CD4-positive, alpha-beta T cell treated with Interleukin-6 for 4 hours (primary cell): ENCODE data around the gene UBAP2.

Experiments used
- DNase-seq: peaks from one replicate; pipeline ENCODE4 v3.0.0-alpha.2; 2020; ENCODE audit warnings: mixed read lengths

Gene UBAP2, protein sequence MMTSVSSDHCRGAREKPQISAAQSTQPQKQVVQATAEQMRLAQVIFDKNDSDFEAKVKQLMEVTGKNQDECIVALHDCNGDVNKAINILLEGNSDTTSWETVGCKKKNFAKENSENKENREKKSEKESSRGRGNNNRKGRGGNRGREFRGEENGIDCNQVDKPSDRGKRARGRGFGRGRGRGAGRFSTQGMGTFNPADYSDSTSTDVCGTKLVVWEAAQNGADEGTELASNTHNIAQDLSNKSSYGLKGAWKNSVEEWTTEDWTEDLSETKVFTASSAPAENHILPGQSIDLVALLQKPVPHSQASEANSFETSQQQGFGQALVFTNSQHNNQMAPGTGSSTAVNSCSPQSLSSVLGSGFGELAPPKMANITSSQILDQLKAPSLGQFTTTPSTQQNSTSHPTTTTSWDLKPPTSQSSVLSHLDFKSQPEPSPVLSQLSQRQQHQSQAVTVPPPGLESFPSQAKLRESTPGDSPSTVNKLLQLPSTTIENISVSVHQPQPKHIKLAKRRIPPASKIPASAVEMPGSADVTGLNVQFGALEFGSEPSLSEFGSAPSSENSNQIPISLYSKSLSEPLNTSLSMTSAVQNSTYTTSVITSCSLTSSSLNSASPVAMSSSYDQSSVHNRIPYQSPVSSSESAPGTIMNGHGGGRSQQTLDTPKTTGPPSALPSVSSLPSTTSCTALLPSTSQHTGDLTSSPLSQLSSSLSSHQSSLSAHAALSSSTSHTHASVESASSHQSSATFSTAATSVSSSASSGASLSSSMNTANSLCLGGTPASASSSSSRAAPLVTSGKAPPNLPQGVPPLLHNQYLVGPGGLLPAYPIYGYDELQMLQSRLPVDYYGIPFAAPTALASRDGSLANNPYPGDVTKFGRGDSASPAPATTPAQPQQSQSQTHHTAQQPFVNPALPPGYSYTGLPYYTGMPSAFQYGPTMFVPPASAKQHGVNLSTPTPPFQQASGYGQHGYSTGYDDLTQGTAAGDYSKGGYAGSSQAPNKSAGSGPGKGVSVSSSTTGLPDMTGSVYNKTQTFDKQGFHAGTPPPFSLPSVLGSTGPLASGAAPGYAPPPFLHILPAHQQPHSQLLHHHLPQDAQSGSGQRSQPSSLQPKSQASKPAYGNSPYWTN

DNA sequence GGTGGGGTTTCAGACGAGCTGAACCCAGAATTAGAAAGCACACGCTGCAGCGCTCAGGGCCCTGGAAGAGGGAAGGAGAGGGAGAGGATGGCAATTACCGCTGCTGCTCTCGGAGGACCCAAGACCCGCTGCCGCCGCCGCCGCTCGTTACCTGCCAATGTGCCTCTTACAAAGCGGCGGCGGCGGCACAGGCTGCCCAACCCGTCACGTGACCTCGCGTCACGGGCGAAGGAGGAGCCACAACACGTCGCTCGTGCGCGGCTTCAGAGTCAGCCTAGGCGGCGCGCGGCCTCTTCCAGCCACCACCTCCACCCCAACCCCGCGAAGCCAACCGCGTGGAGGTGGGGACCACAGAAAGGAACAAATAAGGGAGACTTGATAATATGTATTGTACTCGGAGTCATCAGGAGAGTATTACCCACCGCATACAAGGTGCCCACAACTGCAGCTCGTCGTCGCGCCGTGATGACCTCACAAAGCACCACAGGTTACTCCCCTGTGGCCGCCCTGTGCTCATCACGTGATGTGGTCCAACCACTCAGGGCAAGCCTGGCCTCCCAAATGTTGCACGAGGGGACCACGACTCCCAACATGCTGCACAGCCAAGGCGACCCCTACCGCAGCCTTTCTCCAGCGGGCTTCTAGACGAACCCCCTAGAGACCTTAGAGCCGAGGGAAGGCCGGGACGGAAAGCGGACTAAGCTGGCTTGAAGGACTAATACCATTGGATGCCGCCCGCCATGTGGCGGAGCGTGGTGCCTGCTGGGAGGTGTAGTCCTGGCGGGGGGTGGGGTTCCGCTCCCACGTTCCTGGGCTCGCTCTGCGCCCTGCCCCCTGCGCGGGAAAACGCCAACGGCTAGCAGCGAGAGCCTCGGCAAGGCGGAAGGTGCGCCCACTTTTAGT lies at the start of gene UBAP2:
Gene UBAP2, minus strand, starts transcription at position 161 of the 903 bp plus-strand sequence. CDS start 31,739 bp downstream, outside the sequence.
- DNase-seq, result peak; percentile 97

DNA sequence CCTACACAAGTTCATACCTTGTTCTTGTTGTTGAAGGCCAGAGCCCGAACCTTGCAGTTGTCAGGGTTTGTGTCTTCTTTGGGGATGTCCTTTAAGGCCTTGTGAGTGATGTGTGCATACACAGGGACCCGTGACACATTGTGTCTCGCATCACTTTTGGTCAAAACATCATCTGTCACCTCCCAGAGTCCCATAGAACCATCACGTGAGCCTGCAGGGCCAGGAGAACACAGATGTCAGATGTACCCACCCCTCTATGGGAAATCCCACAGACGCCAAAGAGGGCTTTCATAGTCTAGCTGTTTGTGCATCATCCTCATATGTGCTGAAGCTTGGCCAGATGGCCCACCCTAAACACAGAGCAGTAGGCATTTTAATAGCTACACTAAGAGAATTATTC lies 49.6 kb upstream of the UBAP2 start:
- no peak for DNase-seq

DNA sequence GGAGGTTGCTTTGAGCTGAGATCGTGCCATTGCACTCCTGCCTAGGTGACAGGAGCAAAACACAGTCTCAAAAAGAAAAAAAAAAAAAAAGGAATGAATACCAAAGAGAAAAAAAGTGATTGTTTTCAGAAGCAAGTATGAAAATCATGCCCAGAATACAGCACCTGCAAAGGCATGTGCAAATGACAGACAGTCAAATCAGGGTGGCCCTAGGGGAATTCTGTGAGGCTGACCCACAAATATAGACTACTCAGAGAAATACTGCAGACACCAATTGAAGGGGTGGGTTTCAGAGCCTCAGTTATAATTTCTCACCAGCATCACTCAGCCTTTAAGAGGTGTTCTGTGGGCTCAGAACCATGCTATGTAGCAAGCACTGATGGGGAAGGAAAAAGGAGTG lies 49.2 kb upstream of the UBAP2 start:
- no peak for DNase-seq

DNA sequence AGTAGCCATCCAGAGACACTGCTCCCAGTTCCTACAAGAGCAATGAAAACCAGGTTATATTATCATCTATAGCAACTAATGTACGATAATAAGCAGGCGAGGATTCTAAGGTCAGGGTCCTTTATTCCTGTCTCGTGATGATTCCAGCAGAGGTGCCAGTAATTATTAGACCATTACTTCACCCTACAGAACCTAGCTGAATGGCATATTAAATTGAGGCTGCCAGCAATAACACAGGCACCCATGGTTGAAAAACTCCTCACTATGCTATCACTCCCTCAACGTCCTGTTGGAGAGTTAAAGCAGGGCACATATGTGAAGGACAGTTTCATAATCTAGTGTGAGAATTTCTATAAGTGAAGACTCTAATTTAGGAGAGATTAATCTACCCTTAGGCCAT lies 48.1 kb upstream of the UBAP2 start:
- no peak for DNase-seq

DNA sequence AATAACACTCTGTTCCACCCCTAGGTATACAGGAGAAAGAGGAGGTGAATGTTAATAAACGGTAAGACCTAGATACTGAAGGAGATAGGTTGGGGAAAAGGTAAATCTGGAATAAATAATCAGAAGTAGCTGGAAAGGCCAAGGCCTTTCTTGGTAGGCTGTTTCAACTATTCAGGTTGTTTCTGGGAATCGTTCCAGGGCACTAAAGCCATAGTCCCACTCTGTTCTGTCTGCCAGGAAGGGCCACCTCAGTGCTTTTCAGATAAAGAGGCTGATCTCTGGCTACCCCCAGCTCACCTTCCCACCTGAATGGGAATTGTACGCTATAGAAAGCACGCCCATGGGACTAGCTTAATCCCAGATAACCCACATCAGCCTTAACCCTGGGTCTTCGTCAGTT lies 44.9 kb upstream of the UBAP2 start:
- DNase-seq, result no peak

DNA sequence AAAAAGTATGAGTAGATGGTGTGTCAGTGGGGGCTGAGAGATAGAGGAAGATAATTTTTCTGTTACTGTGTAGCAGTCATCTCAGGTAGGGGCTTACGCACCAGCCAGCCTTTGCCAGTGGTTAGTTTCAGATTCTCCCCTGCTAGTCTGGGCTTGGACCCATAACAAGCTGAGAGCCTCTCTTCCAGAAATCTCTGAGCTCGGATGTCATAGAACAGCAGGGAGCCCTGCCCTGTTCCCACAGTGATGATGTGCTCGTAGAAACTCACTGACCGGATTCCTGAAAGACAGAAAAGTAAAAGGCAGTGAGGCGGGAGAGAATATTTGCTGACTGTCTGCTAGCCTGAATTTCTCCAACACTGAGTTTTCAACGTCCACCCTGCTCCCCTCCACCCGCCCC lies 40.6 kb upstream of the UBAP2 start:
- no peak for DNase-seq

DNA sequence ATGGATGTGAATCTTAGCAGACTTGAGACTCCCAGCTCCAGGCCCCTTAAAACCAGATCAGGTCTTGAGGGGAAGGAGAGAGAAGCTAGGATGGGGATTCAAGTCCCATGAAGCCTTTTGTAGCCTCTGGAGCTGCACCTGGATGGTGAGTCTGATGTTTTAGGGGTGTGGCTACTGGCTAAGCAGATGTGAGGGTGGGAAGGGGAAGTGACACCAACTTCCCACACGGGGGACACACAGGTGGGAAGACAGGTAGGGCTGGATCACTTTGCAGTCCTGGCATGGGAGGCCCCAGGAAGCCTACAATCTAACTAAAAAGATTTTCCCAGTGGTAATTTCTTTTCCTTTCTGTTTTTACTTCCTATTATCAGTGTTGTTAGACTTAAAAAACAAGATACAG lies 38.7 kb upstream of the UBAP2 start:
- no peak for DNase-seq

DNA sequence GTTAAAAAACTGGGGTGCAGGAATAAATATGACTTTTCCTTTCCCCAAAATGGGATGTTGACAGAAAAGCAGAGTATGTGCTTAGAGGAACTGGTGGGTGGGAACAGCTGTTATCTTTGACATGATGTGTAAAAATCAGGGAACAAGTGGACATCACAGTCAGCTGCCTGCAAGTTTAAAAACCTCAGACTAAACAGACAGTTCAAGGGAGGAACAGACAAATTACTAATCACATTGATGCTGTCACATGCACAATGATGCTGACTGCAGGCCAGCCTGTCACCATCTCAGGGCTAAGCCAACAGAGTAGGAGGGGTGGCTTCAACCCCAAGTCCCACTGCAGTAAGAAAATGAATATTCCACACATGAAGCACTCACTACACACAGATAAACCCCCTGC lies 38.2 kb upstream of the UBAP2 start:
- DNase-seq, result no peak

DNA sequence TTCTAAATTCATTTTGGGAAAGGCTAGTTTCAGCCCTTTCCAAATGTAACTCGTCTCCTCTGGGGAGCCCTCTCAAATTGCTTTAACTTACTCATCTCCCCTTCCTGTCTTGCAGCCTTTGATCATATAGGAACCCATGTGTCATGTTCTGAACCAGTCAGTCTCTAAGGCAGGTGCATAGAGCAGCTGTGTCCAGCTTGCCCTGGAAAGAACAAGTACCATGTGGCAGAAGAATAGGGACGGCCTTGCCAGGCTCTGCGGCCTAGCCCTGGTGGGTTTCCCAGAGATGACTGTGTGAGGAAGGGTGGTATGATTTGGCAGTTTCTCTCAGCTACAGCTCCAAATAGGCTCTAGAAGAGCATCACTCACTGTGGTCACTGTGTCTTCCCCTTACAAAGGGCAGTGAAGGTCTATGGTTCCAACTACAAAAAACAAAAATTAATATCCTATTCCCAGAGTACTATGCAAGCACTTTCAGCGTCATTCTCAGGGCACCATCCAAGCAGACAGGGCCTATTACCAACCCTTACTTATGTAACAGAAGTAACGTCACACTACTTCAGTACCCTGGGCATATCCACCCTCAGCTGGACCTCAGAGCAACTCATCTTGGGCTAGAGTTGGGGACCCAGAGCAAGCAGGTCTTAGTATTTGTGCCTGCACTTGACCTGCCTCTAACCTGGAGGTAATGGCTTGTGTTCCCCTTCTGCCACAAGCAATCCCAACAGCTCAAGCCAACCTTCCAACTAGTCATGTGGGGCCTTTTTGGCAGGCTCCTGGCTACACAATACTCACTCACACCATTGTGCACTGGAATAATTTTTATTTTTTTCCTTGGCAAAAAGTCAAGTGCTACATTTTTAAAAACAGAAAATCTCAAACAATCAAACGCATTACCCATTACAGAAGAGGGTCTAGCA lies 37.2 kb upstream of the UBAP2 start:
- no peak for DNase-seq

DNA sequence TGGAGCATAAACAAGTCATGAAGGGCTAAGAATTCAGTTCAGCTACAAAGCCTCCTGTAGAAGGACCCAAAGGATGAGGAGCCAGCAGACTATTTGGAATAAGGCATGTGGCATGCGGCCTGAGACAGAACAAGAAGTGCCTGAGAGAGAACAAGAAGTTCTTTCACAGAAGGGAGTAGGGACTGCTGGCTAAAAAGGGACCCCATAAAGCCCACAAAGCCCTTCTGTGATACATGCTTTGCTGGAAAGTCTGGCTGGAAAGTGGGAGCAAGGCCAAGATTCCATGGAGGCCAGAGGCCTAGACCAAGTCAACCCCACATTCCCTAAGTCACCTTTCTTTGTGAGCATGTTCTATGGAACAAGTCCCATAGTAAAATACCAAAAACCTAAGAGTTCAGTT lies 35.9 kb upstream of the UBAP2 start:
- DNase-seq, result no peak

DNA sequence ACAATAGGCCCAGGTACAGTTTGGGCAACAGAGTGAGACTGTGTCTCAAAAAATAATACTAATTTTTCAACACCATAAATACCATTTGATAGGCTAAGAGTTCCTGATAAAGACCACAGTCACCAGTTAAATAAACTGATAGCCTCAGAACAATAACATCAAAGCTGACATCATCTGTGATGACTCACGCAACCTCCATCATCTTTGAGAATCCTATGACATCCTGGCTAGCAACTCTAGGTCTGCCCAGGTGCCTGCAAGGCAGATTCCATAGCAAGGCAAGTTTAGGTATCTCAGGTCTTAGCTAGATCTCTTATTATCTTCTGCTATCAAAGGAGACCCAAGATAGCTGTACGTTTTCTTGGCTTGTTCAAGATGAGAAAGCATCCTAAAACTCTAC lies 30.5 kb upstream of the UBAP2 start:
- DNase-seq, result no peak

DNA sequence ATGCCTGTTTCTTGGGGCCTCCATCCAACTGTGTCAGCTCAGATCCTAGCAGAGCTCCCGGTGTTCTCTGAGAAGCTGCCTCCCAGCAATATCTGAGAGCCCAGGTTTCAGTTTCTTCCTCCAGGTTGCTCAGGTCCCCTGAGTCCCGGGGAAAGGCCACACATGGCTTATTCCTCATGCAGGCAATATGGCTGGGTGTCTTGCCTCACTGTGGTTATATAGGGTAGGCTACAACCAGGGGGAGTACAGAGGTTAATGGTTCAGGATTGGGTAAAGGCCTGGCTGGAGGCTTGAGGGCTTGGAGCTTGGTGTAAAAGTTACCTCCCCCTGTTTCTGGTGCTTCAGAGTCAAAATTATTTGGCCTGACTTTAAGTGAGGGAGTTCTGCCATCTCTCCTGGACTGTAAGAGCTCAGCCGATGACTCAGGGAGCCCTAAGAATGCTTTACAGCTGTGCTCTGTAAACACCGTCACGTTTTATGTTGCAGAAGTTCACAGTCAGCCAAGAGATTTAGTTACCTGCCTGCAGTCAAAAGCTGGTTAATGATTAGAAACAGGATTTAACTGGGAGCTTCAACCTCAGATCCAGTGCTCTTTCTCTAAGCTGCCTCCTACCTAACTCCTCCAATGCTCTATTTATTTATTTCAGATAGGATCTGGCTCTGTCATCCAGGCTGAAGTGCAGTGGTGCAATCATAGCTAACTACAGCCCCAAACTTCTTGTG lies 24.3 kb upstream of the UBAP2 start:
- no peak for DNase-seq

DNA sequence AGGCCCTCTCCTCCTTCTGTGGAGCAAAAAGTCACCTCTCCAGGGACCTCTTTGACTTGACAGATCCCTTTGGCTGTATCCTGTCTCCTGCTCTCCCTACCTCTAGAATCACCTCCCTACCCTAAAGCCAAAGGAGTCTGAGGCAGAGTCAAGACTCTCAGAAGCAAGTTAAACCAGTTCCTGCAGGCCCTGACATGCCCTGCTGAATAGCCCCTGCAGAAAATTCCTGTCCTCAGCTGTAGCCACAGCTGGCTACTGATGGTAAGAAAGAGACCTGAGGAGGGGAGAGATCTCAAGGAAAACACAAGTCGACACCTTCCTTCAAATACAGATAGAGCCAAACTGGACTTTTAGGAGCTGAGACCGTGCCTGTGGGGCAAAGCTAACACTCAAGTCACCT lies 23.7 kb upstream of the UBAP2 start:
- no peak for DNase-seq

DNA sequence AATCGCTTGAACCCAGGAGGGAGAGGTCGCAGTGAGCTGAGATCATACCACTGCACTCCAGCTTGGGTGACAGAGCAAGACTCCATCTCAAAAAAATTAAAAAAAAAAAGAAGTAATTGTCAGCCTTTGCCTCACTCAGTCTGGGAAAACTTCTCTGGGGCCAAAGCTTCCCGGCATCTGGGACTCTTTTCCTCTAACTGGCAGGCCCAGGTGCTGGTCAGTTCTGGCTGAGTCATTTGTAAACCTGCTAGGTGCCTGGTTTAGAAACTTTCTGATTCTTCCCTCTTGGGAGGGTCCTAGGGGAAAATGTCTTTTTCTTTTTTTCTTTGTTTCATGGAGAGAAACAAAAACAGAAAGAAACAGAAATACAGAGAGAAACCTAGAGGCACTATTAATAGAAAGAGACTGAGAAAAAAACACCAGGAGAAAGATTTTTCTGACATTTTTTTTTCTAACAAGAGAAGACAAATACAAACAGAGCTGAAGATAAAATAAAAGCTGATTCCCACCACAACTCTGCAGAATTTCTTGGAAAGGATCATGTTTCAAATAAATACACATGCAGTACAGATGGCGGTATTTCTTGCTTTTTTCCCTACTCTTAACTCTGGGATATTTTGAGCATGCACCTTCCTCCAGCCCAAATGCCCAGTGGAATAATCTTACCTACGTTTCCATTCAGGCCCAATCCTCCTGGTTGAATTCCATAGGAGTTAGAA lies 22.1 kb upstream of the UBAP2 start:
- no peak for DNase-seq

DNA sequence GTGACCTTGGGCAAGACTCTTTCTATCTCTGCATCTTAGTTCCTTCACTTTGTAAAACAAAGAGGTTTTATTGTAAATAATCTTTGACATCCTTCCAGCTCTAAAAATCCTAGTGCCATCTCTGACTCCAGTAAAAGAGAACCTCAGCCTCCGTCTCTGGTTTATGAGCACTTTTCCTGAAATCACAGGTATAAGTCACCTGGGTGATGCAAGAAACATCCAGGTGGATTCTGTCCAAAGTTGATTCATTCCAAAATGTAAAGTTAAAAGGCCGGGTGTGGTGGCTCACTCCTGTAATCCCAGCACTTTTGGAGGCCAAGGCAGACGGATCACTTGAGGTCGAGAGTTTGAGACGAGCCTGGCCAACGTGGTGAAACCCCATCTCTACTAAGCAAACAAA lies 21.1 kb upstream of the UBAP2 start:
- DNase-seq, result no peak

DNA sequence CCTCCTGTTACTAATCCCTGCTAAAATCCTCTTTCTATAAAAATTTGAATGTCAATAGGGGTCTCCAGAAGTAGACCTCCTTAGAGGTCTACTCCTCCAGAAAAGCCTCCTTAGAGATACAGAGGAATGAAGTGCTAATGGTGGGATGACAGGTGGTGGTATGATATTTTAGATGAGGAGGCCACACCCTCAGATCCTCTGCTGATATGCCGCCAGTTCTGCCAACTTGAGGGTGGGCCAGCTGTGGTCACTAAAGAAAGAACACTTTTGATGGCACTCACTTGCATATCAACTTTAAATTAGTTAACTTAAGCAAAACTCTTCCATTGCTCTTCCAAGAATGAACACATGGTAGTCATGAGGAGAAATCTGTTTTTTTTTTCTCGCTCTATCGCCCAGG lies 16.9 kb upstream of the UBAP2 start:
- no peak for DNase-seq

DNA sequence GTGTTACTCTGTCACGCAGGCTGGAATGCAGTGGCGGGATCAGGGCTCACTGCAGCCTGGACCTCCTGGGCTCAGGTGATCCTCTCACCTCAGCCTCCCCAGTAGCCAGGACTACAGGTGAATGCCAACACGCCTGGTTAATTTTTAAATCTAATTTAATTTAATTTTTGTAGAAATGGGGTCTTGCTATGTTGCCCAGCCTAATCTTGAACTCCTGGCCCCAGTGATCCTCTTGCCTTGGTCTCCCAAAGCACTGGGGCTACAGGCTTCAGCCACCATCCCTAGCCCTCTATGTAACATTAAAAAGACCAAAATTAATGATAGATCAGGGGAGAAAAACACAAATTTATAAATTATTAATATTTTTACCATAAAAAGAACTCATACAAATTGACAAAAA lies 11.3 kb upstream of the UBAP2 start:
- DNase-seq, result no peak

DNA sequence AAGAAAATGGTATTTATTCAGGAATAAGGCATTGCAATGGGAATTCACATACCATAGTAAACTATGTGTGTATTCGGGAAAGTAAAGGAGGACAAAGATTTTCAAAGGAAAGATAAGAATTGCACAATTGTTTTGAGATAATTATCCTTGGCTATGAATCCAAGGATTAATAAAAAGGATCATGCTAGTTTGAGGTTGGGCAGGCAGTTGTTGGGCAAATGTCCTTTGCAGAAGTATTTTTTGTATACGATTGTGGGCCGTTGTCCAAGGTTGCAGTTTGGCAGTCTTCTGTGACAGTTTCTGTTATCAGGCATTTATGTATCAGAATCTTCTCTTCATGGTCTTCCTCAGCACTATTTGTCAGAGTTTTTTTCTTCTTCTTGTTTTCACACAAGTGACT lies 10.6 kb upstream of the UBAP2 start:
- no peak for DNase-seq

DNA sequence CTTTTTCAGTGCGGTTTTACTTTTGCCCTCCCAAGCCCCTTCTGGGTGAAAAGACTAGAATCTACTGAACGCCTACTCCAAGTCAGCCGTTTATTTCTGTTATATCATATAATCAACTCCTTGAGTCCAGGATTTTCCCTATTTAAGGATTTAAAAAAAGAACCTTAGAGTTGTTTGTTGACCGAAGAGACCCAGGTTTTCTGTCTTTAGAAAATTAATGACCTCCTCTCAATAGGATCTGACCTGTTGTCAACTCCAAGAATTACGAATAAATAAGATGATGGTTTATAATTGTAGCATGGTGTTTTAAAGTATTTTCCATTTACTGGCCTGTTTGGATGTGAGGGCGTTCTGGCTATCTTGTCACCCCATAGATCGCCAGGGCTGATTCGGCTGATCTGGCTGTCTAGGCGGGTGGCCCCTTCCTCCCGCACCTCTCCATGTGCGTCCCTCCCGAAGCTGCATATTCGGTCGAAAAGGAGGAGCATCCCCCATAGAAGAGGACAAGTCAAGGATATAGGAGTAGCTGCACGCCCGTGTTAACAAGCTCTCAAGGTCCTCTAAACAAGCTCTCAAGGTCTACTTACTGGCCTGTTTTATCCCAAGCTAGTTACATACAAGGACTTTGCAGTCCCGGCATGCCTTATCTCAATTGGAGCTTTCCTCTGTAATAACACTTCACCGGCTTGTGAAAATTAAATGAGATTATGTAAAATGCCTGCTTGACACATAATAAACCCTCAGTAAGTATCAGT lies 1.1 kb upstream of the UBAP2 start:
- DNase-seq, result no peak
